HT-29 (cell line): ENCODE data around the gene NPLOC4. TPM values are rescaled to one million over a fixed set of nuclear protein-coding genes. Genes with fewer than 3 reads are reported as not detected.
A peak's percentile ranks its signal among the peaks of the same experiment; 100 is the strongest.
"Not testable (repeated sequence)": the region's sequence is repeated elsewhere in the genome, so short reads cannot be mapped to it uniquely, and the experiment has no call there.

Experiments
- DNase-seq: peaks from one replicate; pipeline ENCODE4 v3.0.0-alpha.2; 2015; ENCODE audit warnings: low spot score
- total RNA-seq: library from RNA; depleted of rRNA; stranded (reverse); fragments of >200 nt; shearing (Covaris generic); gene quantifications from 2 replicates; pipeline ENCODE4 v1.2.3, GENCODE V29; 2014

NPLOC4 gene
- total RNA-seq, 1 experiment from 2014 or later, result 94.2 TPM

- no peak for DNase-seq
Observed at GRCh38 chr17:81635973-81636504, 873 bp downstream of the NPLOC4 start.

GRCh38 chr17:81635431-81635830 is 1.5 kb downstream of the NPLOC4 start:
- peak; percentile 58 for DNase-seq

GRCh38 chr17:81631482-81631881 is 5.4 kb downstream of the NPLOC4 start:
- no peak for DNase-seq

- DNase-seq, result no peak
Observed at GRCh38 chr17:81630274-81630673, 6.6 kb downstream of the NPLOC4 start.

- DNase-seq, result no peak
Observed at GRCh38 chr17:81621494-81622130, 15.3 kb downstream of the NPLOC4 start.

- DNase-seq, result not testable (repeated sequence)
Observed at GRCh38 chr17:81618307-81618706, 18.6 kb downstream of the NPLOC4 start.

- DNase-seq, result no peak
Observed at GRCh38 chr17:81616877-81617276, 20.0 kb downstream of the NPLOC4 start.

GRCh38 chr17:81615401-81615930 is 21.4 kb downstream of the NPLOC4 start:
- no peak for DNase-seq

- DNase-seq, result no peak
Observed at GRCh38 chr17:81612172-81612970, 24.5 kb downstream of the NPLOC4 start.

- no peak for DNase-seq
Observed at GRCh38 chr17:81609541-81610311, 27.2 kb downstream of the NPLOC4 start.

- no peak for DNase-seq
Observed at GRCh38 chr17:81608605-81609004, 28.3 kb downstream of the NPLOC4 start.

- DNase-seq, result no peak
Observed at GRCh38 chr17:81608082-81608481, 28.8 kb downstream of the NPLOC4 start.

- no peak for DNase-seq
Observed at GRCh38 chr17:81607431-81607830, 29.5 kb downstream of the NPLOC4 start.

- DNase-seq, result no peak
Observed at GRCh38 chr17:81603846-81604610, 32.9 kb downstream of the NPLOC4 start.

GRCh38 chr17:81601525-81602120 is 35.3 kb downstream of the NPLOC4 start:
- peak; percentile 75 for DNase-seq

- DNase-seq, result no peak
Observed at GRCh38 chr17:81599719-81600486, 37.0 kb downstream of the NPLOC4 start.

GRCh38 chr17:81593105-81593871 is 43.6 kb downstream of the NPLOC4 start:
- no peak for DNase-seq

GRCh38 chr17:81591971-81592370 is 44.9 kb downstream of the NPLOC4 start:
- DNase-seq, result no peak

GRCh38 chr17:81590121-81590520 is 46.8 kb downstream of the NPLOC4 start:
- no peak for DNase-seq
